OCI-M1 (cell line): Measurements from ENCODE around the gene PGAM2.

Experiments
- DNase-seq: peaks from one replicate; lab custom pipeline; 2025; lab: John Stamatoyannopoulos, UW

Gene PGAM2

GRCh38 chr7:44103566-44103922 is 38.2 kb upstream of the PGAM2 start:
- DNase-seq: no peak

DNA sequence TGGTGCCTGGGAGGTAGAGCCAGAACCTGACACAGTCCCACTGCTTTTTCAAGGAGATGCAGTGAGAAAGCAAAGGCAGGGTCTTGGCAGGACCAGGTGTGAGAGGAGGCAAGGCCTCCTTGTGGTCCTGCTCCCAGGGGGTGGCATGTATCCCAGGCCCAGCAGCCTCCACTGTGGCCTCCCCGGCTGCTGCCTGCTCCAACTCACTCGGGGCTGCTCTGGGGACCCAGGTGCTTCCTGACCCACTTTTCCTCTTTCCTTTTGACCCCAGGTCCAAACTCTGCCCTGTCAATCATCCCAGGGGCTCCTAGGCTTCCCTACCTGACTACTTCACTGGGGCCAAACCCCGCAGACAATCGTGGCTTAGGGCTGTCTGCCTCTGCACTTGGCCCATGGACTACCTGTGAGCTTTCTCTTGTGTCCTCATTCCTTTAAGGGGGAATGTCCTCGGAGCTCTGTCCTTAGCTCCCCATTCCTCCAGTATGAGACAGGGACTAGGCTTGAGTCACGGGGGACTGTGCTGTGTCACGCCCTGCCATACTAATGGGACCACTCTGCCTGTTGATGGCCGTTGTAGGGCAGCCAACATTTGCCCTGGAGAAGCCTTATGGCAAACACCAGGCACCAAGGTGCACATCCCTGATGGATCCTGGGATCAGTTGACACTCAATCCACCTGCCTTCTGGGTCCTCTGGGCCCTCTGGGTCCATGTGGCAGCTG is 37.6 kb upstream of the PGAM2 start:
- DNase-seq: no peak

DNA sequence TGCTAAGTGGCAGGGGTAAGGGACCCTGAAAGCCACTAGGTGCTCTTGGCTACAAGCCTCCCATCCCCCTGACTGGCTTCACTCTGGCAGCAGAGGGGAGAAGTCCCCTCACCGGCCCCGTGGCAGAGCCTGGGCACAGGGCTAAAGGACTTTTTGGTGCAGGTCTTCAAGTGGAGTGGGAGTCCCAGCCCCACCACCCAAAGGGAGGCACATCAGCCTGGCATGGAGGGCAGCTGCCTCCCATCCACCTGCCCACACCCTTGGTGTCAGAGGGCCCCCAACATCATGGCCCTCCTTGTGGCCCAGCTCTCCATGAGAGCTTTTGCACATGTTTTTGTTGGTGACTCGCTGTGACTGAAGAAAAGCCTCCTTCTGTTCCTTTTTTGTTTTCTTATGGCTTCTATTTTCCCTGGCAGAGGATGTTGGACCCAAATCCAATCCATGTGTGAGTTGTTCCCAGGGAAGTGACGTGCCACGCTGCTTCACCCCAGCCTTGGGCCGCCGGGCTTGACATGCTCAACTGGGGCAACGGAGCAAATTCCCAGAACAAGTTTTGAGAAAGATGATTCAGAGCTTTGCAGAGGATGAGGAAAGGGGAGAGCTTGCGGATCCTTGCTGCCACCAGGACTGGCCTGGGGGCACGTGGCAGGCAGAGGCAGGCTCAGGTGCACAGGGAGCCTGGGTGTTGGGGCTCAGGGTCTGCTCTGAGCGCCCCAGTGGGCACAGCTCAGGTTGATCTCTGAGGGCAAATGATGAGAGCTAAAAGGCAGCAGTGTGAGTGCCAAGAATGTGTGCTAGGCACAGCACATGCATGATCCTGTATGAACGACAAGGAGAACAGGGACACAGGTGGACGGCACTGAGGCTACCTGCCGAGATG is 36.8 kb upstream of the PGAM2 start:
- DNase-seq: no peak

GRCh38 chr7:44101303-44101965 is 36.1 kb upstream of the PGAM2 start:
- no peak for DNase-seq

DNA sequence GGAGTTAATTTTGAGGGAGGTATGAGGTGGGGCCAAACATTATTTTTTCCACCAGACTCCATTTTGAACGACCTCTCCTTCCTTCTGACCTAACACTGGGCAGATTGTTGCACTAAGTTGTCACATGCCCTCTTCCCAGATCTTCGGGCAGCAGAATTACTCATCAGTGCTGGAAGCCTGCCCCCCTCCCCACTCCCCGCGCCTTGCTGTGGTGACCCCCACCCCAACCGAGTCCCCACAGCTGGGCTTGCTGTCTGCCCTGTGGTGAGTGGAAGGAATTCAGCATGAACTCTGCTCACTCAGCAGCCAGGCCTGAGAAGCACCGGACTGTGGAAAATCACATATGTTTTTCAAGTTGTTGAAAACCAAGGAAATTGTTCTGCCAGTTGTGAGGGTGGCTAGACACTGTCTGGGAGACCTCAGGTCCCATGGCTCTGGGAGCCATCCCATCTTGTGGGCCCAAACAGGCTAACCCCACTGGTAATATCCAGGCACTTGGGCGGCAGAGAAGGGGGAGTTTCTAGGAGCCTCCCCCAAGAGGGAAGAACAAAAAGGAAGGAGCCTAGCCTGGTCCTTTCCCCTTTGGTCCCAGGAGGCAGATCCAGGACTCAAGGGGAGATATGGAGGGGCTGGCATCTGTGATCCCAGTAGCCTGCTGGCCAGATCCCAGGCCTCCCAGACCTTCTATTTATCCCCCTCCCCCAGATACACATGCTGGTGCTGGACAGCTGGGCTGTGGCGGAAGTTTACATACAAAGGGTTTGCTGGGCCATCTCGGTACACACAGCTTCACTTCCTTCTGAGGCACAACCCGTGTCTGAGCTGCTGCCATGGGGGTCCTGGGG is 35.3 kb upstream of the PGAM2 start:
- DNase-seq: no peak

DNA sequence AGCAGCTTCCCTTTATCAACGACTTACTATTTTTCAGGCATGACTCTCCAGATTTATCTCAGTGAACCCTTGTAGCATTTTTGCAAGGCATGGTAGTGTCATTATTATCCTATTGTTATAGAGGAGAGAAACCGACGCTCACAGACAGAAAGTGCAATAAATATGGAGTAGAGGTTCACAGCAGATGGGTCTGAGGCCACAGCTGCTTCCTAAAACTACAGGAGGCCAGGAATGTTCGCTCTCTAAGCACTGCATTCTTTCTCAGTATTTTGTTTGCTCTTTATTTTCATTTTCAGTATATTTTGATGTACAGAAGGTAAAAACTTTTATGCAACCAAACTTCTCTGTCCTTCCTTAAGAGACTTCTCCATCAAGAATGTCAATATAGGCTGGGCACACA is 34.3 kb upstream of the PGAM2 start:
- DNase-seq: no peak

- DNase-seq: no peak
These were observed 33.0 kb upstream of the PGAM2 start for GRCh38 chr7:44098092-44099068.

DNA sequence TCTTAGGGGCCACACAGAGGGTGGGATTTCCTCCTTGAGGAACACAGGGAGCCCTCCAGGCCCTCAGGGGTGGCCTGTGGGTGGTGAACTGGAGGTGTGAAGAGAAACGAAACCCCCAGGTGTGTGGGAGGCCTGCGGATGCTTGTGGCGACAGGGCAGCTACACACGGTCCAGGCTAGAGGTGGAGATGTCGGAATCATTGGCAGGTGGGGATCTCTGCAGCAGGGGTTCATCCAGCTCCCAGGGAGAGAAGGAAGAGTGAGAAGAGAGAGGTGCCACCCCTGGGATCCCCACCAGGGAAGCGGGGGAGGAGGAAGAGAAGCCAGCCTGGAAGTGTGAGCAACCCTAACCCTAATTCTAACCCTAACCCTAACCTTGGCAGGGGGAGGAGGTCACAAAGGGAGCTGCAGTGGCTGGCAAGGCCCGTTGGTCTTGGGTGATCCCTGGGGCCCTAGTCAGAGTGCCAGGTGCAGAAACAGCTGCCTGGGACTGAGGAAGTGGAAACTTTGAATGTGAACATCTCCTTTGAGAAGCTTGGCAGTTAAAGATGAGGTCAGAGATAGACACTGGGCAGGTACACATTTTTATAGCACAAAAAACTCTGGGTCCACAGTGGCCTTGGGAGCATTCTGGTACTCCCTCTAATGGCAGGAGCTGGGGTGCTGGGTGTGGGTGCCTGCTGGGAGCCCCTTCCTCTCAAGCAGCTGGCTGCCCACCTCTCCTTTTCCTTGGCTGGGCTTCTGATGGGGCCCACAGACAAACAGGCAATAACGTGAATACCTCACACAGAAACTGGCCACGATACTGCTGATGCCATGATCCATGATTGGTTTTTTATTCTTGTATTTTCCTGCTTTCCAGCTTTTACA is 31.9 kb upstream of the PGAM2 start:
- DNase-seq: peak; percentile 2

DNA sequence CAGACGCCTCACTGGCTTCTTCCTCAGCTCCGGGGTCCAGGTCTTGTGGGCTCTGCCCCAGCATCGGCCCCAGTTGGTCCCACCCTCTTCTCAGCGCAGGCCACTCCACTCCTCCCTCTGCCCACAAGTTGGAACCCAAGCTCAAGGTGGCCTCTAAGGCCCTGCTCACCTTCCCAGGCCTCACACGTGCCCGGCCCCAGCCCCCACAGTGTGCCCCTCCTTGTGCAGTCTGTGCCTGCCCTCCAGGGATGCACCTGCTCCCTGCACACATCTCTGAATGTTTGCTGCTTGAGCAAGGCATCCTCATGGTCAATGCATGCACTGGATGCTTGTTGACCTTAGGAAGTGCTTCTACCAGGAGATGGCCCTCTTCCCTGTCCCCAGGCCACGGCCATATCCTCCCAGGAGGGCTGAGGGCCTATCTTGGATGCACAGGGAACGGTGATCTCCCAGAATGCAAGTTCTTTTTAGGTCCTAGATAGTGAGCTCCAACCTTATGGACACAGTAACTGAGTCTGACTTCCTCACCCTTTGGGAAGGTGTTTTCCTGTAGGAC is 31.0 kb upstream of the PGAM2 start:
- no peak for DNase-seq

- DNase-seq: no peak
These were observed 30.4 kb upstream of the PGAM2 start for GRCh38 chr7:44095781-44096180.

- DNase-seq: no peak
These were observed 29.7 kb upstream of the PGAM2 start for GRCh38 chr7:44094883-44095592.

DNA sequence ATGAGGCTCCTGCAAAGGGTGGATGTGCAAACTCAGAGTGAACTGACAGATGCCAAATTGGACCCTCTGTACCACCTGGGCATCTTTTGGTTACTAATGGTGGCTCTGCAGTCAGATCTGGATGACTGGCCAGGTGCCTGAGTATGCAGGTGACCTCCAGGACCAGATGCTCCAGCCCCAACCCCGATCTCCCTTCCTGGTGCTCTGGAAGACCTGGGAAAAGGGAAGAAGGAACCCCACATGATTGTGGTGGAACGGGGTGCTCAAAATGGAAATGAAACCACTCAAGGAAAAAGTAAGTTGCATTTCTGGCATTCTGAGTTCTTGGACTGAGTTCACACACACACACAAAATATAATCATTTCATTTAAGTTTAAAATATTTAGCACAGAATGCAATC is 29.0 kb upstream of the PGAM2 start:
- DNase-seq: no peak

DNA sequence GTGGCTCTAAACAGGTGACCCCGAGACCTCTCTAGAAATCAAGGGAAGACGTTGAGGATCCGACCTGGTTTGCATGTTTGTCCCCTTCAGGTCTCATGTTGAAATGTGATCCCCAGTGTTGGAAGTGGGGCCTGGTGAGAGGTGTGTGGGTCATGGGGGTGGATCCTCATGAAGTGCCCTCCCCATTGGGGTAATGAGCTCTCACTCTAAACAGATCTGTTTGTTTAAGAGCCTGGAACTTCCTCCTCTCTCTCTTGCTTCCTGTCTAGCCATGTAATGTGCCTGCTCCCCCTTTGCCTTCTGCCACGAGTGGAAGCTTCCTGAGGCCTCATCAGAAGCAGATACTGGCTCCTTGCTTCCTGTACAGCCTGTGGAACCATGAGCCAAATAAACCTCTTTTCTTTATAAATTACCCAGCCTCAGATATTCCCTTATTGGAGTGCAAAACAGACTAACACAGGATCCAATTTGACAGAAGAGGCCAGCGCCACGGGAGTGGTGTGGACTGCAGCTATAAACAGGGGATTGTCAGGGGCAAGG is 27.8 kb upstream of the PGAM2 start:
- DNase-seq: no peak

- no peak for DNase-seq
These were observed 22.8 kb upstream of the PGAM2 start for GRCh38 chr7:44087911-44088838.

GRCh38 chr7:44086627-44087026 is 21.3 kb upstream of the PGAM2 start:
- no peak for DNase-seq

- no peak for DNase-seq
These were observed 20.2 kb upstream of the PGAM2 start for GRCh38 chr7:44085546-44085945.

- DNase-seq: no peak
These were observed 19.3 kb upstream of the PGAM2 start for GRCh38 chr7:44084701-44085100.
